Karpas-422 (cell line): ENCODE data around the gene AFAP1L2. TPM values are rescaled to one million over a fixed set of nuclear protein-coding genes. Genes with fewer than 3 reads are reported as not detected.

Source experiments
- DNase-seq: peaks from one replicate; pipeline ENCODE4 v3.0.0-alpha.2; 2015
- H2AFZ ChIP-seq: fragments of 200-600 bp; sonication (generic); 2 replicates; pipeline ENCODE4 v1.6.1; 2014; ENCODE audit warnings: antibody characterized with exemption, low read length, mixed read lengths
- H3K27ac ChIP-seq: fragments of 200-600 bp; sonication (generic); 2 replicates; pipeline ENCODE4 v1.5.1; 2014; ENCODE audit warnings: mild to moderate bottlenecking, low read length, moderate library complexity
- H3K27me3 ChIP-seq: fragments of 200-600 bp; sonication (generic); 2 replicates; pipeline ENCODE4 v1.6.1; 2014; ENCODE audit warnings: low read length, mixed read lengths
- H3K36me3 ChIP-seq: fragments of 200-600 bp; sonication (generic); 2 replicates; pipeline ENCODE4 v1.6.1; 2014; ENCODE audit warnings: low read length, mixed read lengths; ENCODE audit not compliant: insufficient read depth
- H3K4me1 ChIP-seq: fragments of 200-600 bp; sonication (generic); 2 replicates; pipeline ENCODE4 v1.6.1; 2014; ENCODE audit warnings: mild to moderate bottlenecking, low read length, mixed read lengths
- H3K4me2 ChIP-seq: fragments of 200-600 bp; sonication (generic); 2 replicates; pipeline ENCODE4 v1.6.1; 2014; ENCODE audit warnings: low read length, low read depth, mild to moderate bottlenecking; ENCODE audit not compliant: poor library complexity, severe bottlenecking
- H3K4me3 ChIP-seq: fragments of 200-600 bp; sonication (generic); 2 replicates; pipeline ENCODE4 v1.5.1; 2014; ENCODE audit warnings: mild to moderate bottlenecking, antibody characterized with exemption, low read length, mixed read lengths
- H3K79me2 ChIP-seq: fragments of 200-600 bp; sonication (generic); 2 replicates; pipeline ENCODE4 v1.6.1; 2014; ENCODE audit warnings: mild to moderate bottlenecking, low read length, mixed read lengths
- H3K9ac ChIP-seq: fragments of 200-600 bp; sonication (generic); 2 replicates; pipeline ENCODE4 v1.6.0; 2014; ENCODE audit warnings: low read length
- H3K9me2 ChIP-seq: fragments of 200-600 bp; sonication (generic), shearing (Covaris generic); replicated peaks from 2 replicates; pipeline ENCODE4 v1.6.0; 2014; ENCODE audit warnings: mild to moderate bottlenecking, low read length, moderate library complexity; ENCODE audit not compliant: insufficient read depth
- H3K9me3 ChIP-seq: fragments of 300-700, 200-600 bp; sonication (generic); 2 replicates; pipeline ENCODE4 v1.6.1; 2014; ENCODE audit warnings: low read length, mixed read lengths
- H4K20me1 ChIP-seq: fragments of 200-600 bp; sonication (generic); 2 replicates; pipeline ENCODE4 v1.6.1; 2014; ENCODE audit warnings: mild to moderate bottlenecking, antibody characterized with exemption, low read length, low read depth; ENCODE audit not compliant: insufficient read depth
- total RNA-seq: library from RNA; depleted of rRNA; stranded (reverse); fragments of >200 nt; shearing (Covaris generic); gene quantifications from 2 replicates; pipeline ENCODE4 v1.2.3, GENCODE V29; 2014; ENCODE audit warnings: low replicate concordance

Gene AFAP1L2
- total RNA-seq, 1 experiment from 2014 or later = 2.0 TPM

GRCh38 chr10:114426476-114426875 lies 22.2 kb upstream of the AFAP1L2 start:
- Histone ChIP-seq H3K9ac (no peak overlapping the region), H3K4me2 (no peak overlapping the region), H2AFZ (no peak overlapping the region), H3K36me3 (no peaks in the 10 kb centered on the region), H4K20me1 (no peaks in the 10 kb centered on the region), H3K27ac (no peak overlapping the region), H3K27me3 (no peaks in the 10 kb centered on the region), H3K9me2 (no peaks in the 10 kb centered on the region), H3K4me3 (no peak overlapping the region), H3K4me1 (no peaks in the 10 kb centered on the region), H3K9me3 (no peaks in the 10 kb centered on the region), H3K79me2 (no peaks in the 10 kb centered on the region)
- no peak for DNase-seq

- Histone ChIP-seq H4K20me1 (no peaks in the 10 kb centered on the region), H3K4me3 (no peak overlapping the region), H3K36me3 (no peaks in the 10 kb centered on the region), H3K4me2 (no peak overlapping the region), H3K4me1 (no peaks in the 10 kb centered on the region), H3K79me2 (no peaks in the 10 kb centered on the region), H3K27me3 (no peaks in the 10 kb centered on the region), H2AFZ (no peak overlapping the region), H3K9me3 (no peaks in the 10 kb centered on the region), H3K9ac (no peak overlapping the region), H3K9me2 (no peaks in the 10 kb centered on the region), H3K27ac (no peak overlapping the region)
- DNase-seq = no peak
These were observed 16.6 kb upstream of the AFAP1L2 start for GRCh38 chr10:114420811-114421485.

- Histone ChIP-seq H3K9me2 (no peaks in the 10 kb centered on the region), H3K4me3 (no peak overlapping the region), H3K27me3 (no peaks in the 10 kb centered on the region), H3K79me2 (no peaks in the 10 kb centered on the region), H3K4me2 (no peak overlapping the region), H3K4me1 (no peaks in the 10 kb centered on the region), H3K27ac (no peak overlapping the region), H3K9me3 (no peaks in the 10 kb centered on the region), H2AFZ (no peak overlapping the region), H4K20me1 (no peaks in the 10 kb centered on the region), H3K36me3 (no peaks in the 10 kb centered on the region), H3K9ac (no peak overlapping the region)
- no peak for DNase-seq
These were observed 13.8 kb upstream of the AFAP1L2 start for GRCh38 chr10:114418109-114418508.

GRCh38 chr10:114412907-114413797 lies 8.8 kb upstream of the AFAP1L2 start:
- Histone ChIP-seq H3K36me3 (no peaks in the 10 kb centered on the region), H3K79me2 (no peaks in the 10 kb centered on the region), H3K4me3 (no peak overlapping the region), H3K27ac (no peak overlapping the region), H4K20me1 (no peaks in the 10 kb centered on the region), H3K9me3 (no peaks in the 10 kb centered on the region), H3K4me1 (no peaks in the 10 kb centered on the region), H3K27me3 (no peaks in the 10 kb centered on the region), H2AFZ (no peak overlapping the region), H3K4me2 (no peak overlapping the region), H3K9me2 (no peaks in the 10 kb centered on the region), H3K9ac (no peak overlapping the region)
- DNase-seq = no peak

- Histone ChIP-seq H3K36me3 (no peaks in the 10 kb centered on the region), H4K20me1 (no peaks in the 10 kb centered on the region), H3K9me3 (no peaks in the 10 kb centered on the region), H3K27me3 (no peaks in the 10 kb centered on the region), H3K4me3 (no peak overlapping the region), H3K79me2 (no peaks in the 10 kb centered on the region), H3K4me2 (no peak overlapping the region), H3K9ac (no peak overlapping the region), H2AFZ (no peak overlapping the region), H3K9me2 (no peaks in the 10 kb centered on the region), H3K27ac (no peak overlapping the region), H3K4me1 (no peaks in the 10 kb centered on the region)
- DNase-seq = peak; percentile 45
These were observed 4.7 kb upstream of the AFAP1L2 start for GRCh38 chr10:114408968-114409444.

- Histone ChIP-seq H3K4me1 (no peaks in the 10 kb centered on the region), H2AFZ (no peak overlapping the region), H3K27me3 (no peaks in the 10 kb centered on the region), H3K4me2 (no peak overlapping the region), H4K20me1 (no peaks in the 10 kb centered on the region), H3K9me2 (no peaks in the 10 kb centered on the region), H3K9me3 (no peaks in the 10 kb centered on the region), H3K9ac (no peak overlapping the region), H3K36me3 (no peaks in the 10 kb centered on the region), H3K79me2 (no peaks in the 10 kb centered on the region), H3K4me3 (no peak overlapping the region), H3K27ac (no peak overlapping the region)
- DNase-seq = no peak
These were observed 4.0 kb upstream of the AFAP1L2 start for GRCh38 chr10:114408112-114408967.

- H4K20me1 ChIP-seq = no peaks in the 10 kb centered on the region
- DNase-seq = no peak
- H2AFZ ChIP-seq = no peak overlapping the region
- H3K4me1 ChIP-seq = no peaks in the 10 kb centered on the region
- H3K79me2 ChIP-seq = no peaks in the 10 kb centered on the region
- H3K9ac ChIP-seq = no peak overlapping the region
- H3K27me3 ChIP-seq = no peaks in the 10 kb centered on the region
- no peaks in the 10 kb centered on the region for H3K9me3 ChIP-seq
- H3K4me2 ChIP-seq = no peak overlapping the region
- no peak overlapping the region for H3K4me3 ChIP-seq
- H3K9me2 ChIP-seq = no peaks in the 10 kb centered on the region
- no peaks in the 10 kb centered on the region for H3K36me3 ChIP-seq
- no peak overlapping the region for H3K27ac ChIP-seq
These were observed 2.2 kb upstream of the AFAP1L2 start for GRCh38 chr10:114406455-114406854.

GRCh38 chr10:114405011-114405350 lies 679 bp upstream of the AFAP1L2 start:
- no peaks in the 10 kb centered on the region for H3K36me3 ChIP-seq
- H2AFZ ChIP-seq = no peak overlapping the region
- no peaks in the 10 kb centered on the region for H3K4me1 ChIP-seq

More at GRCh38 chr10:114405011-114405350, 679 bp upstream of the AFAP1L2 start:
- no peaks in the 10 kb centered on the region for H3K27me3 ChIP-seq
- no peaks in the 10 kb centered on the region for H3K79me2 ChIP-seq
- no peaks in the 10 kb centered on the region for H3K9me3 ChIP-seq
- H4K20me1 ChIP-seq = no peaks in the 10 kb centered on the region
- no peak for DNase-seq
- no peak overlapping the region for H3K4me3 ChIP-seq
- H3K9me2 ChIP-seq = no peaks in the 10 kb centered on the region
- H3K27ac ChIP-seq = no peak overlapping the region
- no peak overlapping the region for H3K9ac ChIP-seq
- no peak overlapping the region for H3K4me2 ChIP-seq
